Stimulated activated CD4-positive, alpha-beta T cell treated with anti-CD3 and anti-CD28 coated beads, TNF-alpha, amount 100 ng/mL, for 24 hours (primary cell): ENCODE results near the gene ADGRF4.

ENCODE experiments used
- DNase-seq, 3 experiments: peaks; one replicate each; pipeline ENCODE4 v3.0.0-alpha.2; 2020; ENCODE audit warnings: low read depth in 3 of 3

Gene ADGRF4

GRCh38 chr6:47698342-47698787 lies at the start of gene ADGRF4:
Gene ADGRF4 (plus strand): TSS chr6:47698580. CDS start chr6:47707246, 8,666 bp downstream.
- DNase-seq = no peak

GRCh38 chr6:47650553-47651432 lies 47.6 kb upstream of the ADGRF4 start:
- no peak for DNase-seq

DNA sequence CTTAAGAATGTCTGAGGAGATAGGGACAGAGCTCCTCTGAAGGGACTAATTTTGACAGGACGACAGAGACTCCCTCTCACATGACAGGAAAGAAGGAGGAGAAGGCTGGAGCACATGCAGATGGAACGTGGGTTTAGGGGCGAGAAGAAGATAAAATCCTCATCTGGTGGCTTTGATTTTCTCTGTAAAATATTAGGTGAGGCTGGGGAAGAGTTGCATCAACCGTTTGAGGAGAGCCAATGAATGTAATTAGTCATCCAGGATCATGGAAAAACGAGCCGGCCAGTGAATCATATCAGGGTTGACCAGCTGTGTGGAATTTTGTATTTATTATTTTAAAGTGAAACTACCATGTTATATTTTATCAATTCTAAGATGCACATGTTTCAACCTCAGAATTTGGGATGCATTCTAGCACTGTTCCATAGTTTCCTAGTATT lies 46.9 kb upstream of the ADGRF4 start:
- no peak for DNase-seq

- DNase-seq = no peak
Observed at GRCh38 chr6:47653706-47654105, 44.7 kb upstream of the ADGRF4 start.

DNA sequence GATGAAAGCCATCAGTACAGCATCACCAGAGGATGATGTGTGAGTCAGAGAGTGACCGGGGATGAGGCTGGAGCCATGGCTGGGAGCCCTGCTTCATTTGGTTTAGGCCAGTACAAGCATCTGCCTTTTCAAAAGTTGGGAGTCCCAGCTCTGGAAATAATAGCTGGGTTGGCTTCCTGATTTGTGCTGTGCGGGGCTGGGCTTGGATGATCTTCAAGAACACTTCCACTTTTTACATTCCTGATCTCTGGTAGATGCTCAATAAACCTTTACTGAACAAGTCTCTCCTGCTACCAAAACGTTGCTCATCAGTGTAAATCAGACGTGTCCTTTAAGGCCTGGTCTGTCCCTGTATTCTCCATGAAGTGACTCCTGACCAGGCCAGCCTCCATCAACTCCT lies 44.1 kb upstream of the ADGRF4 start:
- DNase-seq = no peak

DNA sequence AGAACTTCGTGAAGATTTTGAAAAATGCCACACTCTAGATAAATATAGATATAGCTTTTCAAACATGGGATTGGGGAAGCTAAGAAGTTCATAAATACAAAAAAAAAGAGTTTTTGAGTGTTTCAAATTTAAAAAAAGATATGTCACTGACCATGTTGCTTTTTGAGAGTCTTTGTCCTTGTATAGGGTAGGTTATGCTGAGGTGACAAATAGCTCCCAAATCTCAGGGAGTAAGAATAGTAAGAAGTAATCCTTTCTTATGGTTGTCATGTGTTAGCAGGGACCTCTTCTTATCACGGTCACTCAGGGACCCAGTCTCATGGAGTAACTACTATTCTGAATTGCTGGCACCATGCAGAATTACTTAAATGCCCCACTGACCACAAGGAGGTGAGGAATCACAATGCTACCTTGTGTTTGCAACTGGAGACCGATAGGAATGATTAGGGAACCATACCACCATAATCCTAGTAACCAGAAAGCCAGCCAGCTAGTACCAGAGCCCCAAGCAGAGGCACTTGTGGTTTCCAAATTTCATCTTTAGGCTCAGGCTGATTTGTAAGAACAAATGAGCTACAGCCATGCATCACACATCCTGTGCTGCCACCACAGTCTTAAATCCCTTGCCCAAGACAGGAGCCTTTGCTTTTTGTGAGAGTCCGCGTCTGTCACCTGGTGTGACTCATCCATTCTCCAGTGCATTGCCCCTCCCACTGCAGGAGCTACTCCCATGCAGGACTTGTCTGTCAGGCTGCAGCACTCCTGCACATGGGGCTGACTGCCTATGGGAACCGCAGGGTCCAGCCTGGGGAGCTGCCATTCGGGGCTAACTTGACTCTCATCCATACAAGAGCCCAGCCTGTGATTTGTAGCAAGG lies 42.4 kb upstream of the ADGRF4 start:
- peak in 1 of 3 experiments; percentile 29 for DNase-seq

DNA sequence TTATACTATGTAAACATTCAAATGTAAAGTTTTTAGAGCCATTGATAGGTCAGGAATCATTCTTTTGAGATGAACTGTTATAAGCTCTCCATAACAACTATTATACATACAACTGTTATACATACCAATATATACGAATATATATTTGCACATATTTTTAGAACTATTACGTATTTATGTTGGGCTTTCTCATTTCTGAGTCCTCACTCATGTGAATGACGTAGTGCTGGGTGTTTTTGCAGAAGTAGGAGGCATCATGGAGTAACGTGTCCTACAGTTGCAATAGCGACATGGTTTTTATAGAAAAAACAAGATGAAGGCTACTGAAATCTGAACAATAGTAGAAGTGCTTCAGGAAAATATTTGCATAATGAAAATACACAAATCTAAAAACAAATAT lies 36.4 kb upstream of the ADGRF4 start:
- no peak for DNase-seq

GRCh38 chr6:47663462-47664216 lies 34.7 kb upstream of the ADGRF4 start:
- DNase-seq = no peak

GRCh38 chr6:47665112-47665511 lies 33.3 kb upstream of the ADGRF4 start:
- DNase-seq = no peak

DNA sequence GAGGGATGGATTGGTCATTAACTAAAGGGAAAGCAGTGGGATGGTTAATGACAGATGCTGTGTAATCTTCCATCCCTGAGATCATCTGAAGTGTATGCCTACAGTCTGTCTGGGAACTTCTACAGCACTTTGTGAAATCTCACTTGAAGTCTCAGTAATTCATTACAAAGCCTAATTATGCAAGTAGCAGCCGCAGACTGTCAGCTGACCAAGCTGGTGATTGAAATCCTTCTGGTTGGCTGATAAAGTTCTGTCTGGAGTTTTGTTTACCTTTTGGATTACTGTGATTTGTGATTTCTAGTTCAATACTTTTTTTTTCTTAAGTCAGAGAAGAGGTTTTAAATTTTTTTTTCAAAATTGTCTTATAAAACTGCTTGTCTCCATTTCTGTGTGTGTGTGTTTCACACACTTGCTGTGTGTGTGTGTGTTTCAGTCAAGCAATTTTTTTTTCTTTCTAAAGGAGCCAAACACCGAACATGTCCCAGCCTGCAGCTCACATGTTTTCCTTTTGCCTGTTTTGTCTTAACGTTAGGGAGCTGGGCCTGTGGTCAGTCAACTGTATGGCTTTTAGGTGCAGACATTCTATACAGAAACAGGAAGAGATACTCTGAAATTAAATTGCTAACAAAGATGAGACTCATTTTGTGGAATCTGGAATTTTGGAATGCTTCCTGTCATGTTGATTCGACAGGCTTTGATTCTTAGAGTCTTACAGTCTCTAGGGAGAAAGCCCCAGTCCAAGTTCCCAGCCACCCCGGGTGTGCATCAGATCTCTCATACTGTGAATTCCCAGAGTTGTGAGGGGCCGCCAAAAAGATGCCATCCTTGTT lies 28.5 kb upstream of the ADGRF4 start:
- DNase-seq = no peak

GRCh38 chr6:47670851-47671250 lies 27.5 kb upstream of the ADGRF4 start:
- no peak for DNase-seq

GRCh38 chr6:47671777-47672176 lies 26.6 kb upstream of the ADGRF4 start:
- DNase-seq = no peak

DNA sequence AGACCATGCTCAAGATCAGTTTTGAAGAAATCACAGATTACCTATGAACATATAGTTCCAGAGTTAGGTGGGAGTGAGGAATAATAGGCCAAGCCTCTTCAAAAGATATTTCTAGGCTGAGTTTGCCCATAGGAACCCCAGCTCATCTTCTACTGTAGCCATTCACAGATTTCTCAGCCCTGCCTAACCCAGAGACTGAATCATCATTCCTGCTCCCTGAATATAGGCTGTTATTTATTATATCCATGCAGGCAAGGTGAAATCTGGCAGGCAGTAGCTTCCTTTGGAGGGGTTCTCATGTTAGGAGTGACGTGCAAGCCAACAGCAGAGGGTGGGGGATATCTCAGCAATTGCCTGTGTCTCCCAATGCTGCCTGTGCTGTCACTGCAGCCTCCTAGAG lies 25.6 kb upstream of the ADGRF4 start:
- no peak for DNase-seq

DNA sequence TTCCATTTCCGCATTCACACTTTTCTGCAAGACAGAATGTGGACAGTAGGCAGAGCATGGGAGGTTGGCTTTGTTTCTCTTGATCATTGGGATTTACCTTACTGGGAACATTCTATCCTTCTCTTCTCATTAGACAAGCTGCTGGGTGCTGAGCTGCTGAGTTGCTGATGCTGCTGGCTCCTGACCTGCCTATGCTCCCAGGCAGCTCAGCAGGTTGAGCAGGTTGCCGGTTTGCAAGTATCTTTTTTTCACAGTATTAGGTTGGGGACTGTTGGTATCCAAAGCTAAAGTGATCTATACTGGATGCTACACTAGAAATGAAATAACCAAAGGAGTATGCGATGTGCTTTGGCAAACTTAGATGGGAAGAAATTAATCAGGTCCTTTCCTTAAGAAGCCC lies 23.7 kb upstream of the ADGRF4 start:
- DNase-seq = no peak

- no peak for DNase-seq
Observed at GRCh38 chr6:47677381-47678100, 20.8 kb upstream of the ADGRF4 start.

- no peak for DNase-seq
Observed at GRCh38 chr6:47678739-47679138, 19.6 kb upstream of the ADGRF4 start.

DNA sequence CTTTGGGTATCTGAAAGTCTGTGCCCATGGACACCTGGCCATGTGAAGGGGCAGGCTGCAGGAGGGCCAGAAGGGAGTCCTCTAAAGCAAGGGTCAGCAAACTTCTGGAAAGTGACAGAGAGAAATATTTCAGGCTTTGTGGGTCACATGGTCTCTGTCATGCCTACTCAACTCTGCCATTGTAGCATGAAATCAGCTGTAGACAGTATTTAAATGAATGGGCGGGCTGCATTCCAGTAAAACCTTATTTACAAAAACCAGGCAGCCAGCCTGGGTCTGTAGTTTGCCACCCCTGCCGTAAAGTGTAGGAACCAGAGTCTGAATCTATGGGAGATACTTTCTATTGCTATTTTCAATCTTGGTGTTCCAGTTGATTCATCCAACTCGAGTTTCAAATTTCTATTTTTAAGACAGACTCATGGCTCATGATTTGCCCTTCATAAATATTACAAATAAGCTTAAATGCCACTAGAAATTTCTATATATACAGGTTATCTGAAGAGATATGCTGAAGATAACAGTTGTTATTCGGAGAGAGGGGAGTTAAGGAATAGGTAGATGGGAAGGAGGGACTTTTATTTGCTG lies 19.0 kb upstream of the ADGRF4 start:
- no peak for DNase-seq

DNA sequence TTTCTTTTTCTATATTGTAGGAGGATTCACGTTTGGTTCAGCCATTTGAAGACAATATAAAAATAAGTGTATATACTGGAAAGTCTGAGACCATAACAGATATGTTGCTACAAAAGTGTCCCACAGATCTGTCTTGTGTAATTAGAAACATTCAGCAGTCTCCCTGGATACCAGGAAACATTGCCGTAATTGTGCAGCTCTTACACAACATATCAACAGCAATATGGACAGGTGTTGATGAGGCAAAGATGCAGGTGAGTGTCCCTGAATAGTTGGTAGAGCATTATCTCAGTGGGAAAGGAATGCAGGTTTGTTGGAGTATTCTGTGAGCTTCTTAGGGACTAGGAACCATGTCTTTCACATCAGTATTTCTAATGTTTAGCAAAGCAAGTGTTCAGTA lies 18.3 kb upstream of the ADGRF4 start:
- no peak for DNase-seq

GRCh38 chr6:47680724-47681123 lies 17.7 kb upstream of the ADGRF4 start:
- DNase-seq = no peak
